HL-60/S4 (cell line): ENCODE data around the gene AGBL5.

Experiments
- in situ Hi-C: fragments of 300-500 bp; cut with MboI; formaldehyde crosslinking; loops from 2 replicates; pipeline ENCODE4 v1.14.3; 2022; ENCODE audit warnings: low sequenced_read_pairs

Gene AGBL5

DNA sequence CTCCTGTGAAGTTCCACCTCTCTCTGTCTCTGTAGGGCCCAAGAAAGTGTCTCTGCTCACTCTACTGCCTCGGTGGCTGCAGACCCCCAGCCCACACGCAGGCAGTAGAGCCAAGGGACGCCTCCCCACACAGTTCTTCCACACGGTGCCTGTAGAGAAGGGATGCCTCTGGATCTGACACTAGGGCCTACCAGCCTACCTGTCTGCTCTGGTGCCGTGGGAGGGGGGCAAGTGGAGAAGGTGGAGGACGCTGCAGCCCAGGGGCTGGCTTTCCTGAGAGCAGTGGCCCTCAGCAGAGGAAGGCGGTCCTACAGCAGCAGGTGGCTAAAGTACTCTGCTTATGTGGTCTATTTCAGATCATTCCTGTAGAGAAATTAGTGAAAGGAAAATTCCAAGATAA, 27.7 kb upstream of the AGBL5 start:
- in situ Hi-C loops = no loop called here

DNA sequence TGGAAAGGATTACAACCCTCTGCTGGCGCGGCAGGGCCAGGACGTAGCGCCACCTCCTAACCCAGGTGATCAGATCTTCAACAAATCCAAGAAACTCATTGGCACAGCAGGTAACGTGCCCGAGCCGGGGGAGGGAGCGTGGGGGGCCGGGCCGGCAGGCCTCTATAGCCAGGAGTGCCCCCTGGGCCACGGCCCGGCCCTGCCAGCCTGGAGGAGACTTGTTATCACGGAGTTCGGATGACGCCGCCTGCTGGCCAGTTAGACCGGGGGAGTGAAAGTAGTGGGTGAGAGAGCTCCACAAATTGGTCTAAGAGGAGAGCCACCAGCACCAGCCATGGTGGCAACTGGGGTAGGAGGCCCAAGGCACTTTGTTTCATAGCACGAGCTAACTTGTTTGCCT, 27.3 kb upstream of the AGBL5 start:
- in situ Hi-C loops = no loop called here

DNA sequence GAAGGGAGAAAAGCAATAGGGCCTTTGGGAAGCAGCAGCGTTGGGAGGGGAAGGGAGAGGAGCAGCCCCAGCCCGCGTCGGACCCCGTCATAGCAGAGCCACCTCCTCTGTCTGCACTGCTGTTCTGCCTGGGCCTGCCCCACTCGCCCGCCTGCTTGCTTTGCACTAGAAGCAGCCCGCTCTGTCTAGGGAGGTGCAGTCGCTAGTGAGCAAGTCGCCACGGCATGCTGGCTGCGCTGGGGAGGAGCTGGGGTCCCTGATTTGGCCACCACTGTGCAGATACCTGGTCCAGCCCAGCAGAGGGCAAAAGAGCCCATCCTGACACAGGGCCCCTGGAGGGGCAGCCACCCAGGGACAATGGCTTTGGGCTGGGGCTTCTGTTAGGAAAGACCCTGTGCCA, 26.7 kb upstream of the AGBL5 start:
- in situ Hi-C loops = no loop called here

DNA sequence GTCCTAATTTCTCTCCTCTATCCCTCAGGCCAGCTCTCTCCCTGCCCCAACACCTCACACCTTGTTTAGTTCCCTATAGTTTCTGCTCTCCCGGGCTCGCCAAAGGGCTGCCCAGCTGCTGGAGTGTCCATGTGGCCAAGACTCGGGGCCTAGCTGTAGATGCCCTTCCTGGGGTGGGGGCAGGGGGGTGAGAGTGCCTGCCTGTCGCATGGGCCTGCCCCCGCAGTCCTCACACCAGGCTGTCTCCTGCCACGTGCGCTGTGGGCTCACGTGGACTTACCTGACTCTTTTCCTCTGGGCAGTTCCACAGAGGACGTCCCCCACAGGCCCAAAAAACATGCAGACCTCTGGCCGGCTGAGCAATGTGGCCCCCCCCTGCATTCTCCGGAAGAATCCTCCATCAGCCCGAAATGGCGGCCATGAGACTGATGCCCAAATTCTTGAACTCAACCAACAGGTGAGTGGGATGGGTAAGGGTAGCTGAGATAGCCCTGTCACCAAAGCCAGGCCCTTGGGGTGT, 26.1 kb upstream of the AGBL5 start:
- in situ Hi-C loops = no loop called here

DNA sequence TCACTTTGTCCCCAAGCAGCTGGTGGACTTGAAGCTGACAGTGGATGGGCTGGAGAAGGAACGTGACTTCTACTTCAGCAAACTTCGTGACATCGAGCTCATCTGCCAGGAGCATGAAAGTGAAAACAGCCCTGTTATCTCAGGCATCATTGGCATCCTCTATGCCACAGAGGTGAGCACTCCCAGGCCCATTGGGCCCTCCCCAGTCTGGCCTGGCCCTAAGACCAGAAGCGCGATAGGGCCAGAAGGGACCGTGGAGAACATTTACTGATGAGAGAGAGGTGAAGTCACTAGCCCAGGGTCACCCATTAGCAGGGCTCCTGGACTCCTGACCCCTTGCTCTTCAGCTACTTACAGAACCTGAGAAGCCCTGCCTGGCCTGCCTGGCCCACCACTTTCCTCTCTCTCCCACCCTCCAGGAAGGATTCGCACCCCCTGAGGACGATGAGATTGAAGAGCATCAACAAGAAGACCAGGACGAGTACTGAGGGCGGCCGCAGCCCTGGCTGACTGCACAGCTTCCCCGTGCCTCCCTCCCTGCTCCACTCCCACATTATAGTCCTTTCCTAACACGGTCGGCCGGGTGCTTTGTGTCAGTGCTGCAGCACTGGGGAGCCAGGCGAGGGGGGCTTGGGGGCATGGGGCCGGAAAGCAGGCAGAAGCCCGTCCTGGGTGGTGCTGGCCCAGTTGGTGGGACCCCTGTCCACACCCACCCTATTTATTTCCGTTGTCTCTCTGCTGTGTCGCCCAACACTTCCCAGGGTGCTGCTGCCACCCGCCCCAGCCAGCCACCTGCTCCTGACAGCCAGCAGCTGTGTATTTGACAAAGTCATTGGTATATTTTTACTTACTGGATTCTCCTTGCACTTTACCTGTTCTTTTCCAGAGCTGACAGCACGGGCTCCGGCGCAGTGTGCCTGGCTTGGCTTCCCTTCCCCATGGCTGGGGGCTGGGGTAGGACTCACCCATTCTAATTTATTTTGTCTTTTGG, 25.3 kb upstream of the AGBL5 start:
- in situ Hi-C loops = no loop called here

DNA sequence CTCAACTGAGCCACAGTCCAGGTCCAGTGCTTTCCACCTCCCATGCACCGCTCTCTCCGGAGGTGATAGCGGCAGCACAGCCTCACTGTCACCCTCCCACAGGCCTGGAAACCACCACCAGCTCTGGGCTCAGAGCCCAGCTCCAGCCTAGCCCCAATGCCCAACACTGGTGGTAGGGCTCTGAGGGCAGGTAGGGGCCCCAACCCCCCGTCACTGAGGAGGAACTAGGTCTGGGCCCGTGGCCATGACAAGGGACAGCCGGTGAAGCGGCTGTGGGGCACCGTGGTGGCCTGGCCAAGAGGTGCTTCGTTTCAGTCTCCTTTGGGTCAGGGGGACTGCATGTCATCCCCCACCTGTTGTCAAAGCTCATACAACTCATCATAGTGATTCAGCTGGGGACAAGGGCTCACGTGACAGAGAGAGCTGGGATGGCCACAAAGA, 24.2 kb upstream of the AGBL5 start:
- in situ Hi-C loops = no loop called here

DNA sequence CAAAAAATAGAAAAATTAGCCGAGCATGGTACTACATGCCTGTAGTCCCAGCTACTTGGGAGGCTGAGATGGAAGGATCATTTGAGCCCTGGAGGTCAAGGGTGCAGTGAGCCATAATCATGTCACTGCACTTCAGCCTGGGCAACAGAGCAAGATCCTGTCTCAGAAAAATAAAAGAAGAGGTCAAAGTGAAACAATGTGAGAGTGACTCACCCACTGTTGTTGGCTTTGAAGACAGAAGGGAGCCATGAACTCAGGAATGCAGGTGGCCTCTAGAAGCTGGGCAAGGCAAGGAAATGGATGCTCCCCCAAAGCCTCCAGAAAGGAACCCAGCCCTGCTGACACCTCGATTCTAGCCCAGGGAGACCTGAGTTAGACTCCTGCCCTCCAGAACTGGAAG, 22.4 kb upstream of the AGBL5 start:
- in situ Hi-C loops = no loop called here

DNA sequence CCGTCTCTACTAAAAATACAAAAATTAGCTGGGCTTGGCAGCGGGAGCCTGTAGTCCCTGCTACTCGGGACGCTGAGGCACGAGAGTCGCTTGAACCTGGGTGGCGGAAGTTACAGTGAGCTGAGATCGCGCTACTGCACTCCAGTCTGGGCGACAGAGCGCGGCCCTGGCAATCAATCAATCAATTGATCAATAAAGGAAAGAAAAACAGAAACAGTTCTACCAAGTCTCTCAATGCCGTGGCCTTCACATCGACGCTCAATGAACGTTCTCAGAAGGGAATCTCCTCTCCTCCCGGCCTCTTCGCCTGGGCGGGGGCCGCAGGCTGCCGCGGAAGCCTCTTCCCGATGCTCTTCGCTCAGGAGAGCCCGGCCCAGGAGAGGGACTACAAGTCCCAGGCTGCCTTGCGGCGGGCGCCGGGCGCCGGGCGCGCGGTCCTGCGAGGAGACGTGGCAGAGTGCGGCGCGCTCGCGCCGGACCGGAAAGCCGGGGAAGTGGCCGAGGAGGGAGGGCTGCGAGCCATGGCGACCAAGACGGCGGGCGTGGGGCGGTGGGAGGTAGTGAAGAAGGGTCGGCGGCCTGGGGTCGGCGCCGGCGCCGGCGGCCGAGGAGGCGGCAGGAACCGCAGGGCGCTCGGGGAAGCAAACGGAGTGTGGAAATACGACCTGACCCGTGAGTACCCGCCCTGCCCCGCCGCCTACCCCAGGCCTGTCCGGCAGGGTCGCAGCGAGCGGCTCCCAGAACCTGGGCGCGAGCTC, 18.8 kb upstream of the AGBL5 start, which contains the start of gene TMEM214:
TMEM214 (plus strand) TSS at position 471 of the 758 bp plus-strand sequence; CDS start at position 522, 51 bp downstream.
- in situ Hi-C loops = no loop called here

DNA sequence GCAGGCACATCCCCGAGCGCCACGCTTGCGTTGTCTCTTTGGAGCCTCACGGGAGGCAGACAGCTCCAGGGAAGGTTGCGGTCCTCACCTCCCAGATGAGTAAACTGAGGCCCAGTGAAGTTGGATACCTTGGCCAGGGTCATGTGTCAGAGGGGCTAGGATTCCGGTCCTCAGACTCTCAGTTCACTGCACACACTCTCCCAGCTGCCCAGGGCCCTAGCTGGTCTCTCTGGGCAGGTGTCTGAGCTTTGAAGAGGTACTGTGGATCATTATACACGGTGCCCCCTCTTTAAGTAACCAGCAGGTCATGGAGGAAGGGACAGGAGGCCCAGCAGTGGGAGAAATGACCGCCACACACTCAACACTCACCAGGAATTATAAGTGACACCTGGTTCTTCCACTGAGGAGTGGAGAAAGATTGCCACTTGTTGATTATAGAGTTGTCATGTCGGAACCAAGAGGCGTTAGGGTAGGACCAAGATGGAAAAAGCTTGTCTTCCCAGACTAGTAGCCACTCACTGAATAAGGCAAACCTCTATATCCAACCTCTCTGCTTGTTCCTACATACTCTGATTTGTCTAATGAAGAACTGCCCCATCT, 18.1 kb upstream of the AGBL5 start:
- in situ Hi-C loops = no loop called here

DNA sequence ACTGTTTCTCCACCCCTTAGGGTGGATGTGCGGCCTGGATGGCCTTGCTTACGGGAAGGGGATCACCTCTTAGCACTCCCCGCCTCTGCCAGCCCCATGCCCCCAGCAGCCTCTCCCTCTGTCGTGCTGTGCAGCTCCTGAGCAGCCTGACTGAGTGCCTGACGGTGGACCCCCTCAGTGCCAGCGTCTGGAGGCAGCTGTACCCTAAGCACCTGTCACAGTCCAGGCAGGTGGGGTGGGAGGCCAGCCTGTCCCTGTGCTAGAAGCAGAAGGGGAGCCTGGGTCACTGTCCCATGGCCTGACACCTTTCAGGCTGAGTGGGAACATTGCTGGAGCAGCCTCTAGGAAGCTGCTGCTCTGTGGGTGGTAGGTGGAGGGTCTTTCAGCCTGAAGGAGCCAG, 13.5 kb upstream of the AGBL5 start:
- in situ Hi-C loops = no loop called here

DNA sequence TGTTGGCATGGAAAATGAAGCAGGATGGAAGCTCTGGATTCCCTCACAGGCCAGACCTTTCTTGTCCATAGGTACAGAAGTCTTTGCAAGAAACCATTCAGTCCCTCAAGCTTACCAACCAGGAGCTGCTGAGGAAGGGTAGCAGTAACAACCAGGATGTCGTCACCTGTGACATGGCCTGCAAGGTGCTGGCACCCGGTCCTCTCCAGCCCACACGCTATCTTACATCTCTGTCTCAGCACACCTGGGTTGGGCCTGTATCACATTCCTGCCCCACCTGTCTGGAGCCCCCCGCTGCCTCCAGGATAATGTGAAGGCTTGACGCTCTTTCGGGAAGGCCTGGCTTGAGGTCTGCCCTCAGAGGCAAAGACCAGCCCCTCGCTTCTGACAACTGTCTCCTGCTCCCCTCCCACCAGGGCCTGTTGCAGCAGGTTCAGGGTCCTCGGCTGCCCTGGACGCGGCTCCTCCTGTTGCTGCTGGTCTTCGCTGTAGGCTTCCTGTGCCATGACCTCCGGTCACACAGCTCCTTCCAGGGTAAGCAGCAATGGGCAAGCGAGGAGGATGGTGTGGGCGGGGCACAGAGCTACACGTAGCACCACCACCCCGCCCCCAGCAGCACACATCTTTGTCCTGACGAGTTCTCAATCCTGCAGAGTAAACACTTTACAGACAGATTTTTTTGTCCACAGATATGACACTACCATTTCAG, 12.7 kb upstream of the AGBL5 start:
- in situ Hi-C loops = no loop called here

DNA sequence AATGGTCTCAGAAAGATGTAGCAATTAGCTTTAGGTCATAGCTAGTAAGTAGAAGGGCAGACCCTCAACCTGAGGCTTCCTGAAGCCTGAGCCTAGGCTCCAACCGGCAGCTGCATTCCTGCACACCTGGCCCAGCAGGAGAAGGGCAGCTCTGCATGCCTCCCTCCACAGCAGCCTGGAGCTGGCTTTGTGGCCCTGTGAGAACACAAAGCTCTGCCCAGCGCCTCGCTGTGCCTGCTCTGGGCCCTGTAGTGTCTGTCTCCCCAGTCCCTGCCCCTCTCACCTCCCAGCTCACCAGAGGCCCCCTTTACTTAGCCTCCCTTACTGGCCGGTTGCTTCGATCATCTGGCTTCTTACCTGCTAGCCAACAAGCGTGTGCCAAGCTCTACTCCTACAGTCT, 12.0 kb upstream of the AGBL5 start:
- in situ Hi-C loops = no loop called here

DNA sequence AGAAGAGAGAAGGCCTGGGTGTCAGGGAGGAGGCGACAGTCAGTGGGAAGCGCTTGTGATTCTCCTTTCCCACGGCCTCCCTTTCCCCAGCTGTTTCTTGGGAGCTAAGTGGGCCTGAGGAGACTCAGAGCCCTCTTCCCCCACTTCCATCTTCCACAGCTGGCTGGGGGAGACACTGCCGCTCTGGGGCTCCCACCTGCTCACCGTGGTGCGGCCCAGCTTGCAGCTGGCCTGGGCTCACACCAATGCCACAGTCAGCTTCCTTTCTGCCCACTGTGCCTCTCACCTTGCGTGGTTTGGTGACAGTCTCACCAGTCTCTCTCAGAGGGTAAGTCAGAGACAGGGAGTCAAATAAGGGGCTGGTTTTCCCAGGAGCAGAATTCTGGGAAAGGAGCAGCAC, 11.6 kb upstream of the AGBL5 start:
- in situ Hi-C loops = no loop called here

DNA sequence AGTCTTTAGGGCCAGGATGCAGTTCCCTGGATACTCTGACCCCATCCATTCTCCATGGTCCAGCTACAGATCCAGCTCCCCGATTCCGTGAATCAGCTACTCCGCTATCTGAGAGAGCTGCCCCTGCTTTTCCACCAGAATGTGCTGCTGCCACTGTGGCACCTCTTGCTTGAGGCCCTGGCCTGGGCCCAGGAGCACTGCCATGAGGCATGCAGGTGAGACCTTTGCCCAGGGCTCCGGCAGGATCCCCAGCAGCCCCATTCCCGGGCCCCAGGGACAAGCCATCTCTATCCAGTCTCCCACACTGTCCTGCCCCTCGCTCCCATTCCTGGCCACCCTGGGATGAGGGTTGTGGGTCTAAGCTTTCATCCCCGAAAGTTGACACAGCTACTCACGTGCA, 11.2 kb upstream of the AGBL5 start:
- in situ Hi-C loops = no loop called here

DNA sequence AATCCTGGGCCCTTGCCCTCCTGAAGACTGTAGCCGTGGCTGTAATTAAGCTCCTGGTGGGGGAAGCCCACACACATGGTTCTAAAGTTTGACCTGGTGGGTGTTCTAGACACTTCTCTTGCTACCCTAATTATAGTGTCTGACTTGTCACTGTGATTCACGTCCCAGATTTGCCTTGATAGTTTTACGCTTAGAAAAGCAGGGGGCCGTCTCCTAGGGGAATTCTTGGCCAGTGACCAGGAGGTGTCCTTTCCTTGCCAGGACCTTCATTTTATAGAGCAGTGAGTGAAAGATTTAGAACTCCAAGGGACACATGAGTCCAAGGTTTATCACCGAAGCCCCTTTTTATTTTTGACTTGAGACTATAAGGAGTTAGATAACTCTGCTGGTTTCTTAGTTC, 9.7 kb upstream of the AGBL5 start:
- in situ Hi-C loops = no loop called here

DNA sequence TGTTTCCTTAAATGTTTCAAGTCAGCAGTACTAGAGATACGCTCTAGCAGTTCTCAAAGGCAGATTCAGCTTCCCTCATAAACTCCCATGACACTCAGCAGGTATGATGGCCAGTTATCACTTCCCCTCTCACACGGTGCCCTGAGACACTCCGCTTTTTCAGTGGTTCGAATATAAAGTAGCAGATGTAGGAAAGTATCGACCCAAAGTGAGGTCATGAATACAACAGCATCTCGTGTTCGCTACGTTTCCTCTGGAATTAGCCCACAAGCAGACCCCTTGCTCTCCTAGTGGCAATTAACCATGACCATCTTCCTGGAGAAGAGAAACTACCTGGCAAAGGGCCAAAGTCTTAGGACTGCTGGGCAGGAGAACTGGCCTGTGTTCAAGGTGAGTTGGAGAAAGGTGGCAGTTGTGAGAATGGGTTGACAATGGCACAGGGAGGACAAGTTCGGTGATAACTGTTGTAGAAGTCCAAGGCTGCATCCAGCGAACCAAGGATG, 9.3 kb upstream of the AGBL5 start:
- in situ Hi-C loops = no loop called here

DNA sequence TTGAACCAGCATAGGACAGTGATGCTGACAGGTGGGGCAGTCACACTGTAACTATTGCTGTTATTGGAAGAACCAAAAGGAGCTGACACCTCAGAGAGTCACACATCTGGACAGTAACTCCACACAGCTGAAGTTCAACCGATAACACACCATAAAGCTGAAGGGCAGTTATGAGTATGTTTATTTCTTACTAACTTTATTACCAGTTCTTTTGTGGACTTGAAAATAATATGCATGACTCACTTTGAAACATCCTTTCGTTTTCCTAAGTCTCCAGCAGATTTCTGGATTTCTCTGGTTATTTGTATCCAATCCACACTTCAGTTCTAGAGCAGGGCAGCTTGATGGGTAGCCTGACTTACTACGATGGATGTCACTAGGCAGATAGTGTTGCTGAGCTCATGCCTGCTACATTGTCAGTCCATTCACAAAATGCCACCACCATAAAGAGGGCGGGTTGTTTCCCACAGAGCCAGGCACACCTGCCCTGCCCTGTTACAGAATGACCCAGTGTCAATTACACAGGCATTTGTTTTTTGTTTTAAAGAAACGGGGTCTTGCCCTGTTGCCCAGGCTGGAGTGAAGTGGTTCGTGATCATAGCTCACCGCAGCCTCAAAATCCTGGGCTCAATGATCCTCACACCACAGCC, 8.4 kb upstream of the AGBL5 start:
- in situ Hi-C loops = no loop called here

DNA sequence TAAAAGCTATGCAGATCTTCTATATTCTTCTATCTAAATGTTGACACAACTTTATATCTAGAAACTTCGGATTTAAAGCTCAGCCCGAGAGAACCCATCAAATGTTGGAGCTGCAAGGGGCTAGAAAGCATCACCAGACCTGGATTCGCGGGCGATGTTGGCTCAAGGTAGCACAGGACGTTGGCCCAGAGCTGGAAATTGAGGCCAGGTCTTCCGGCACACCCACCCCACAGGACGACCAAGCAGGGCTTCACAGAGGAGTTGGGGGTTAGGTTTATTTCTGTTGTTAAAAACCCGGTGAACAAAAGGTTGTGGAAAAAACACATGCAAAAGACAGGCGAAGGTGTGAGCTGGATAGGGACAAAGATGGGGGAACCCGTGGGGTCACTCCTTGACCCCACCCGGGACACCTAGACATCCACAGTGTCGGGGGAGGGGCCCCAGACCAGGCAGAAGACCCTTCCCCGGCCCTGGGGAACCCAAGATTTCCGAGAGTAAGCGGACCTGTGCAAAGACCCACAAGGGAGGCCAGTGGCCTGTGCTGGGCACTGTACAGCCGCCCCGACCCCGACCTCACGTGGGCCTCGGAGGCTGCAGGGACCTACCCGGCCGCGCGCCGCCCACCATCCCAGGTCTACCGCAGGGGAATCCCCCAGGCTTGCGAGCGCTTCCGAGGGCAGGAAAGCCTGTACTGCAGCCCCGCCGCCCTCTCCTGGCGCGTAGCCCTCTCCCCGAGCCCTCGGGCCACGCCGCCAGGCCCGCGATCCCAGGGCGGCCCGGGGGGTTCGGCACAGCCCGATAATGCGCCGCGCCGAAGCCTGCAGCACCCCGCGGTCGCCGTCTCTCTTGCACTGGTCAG, 1.8 kb upstream of the AGBL5 start:
- in situ Hi-C loops = no loop called here
